Suprapubic skin (tissue), 3 donors: Measurements from ENCODE around the gene LAMTOR4.

Source experiments
- EP300 ChIP-seq: sonication (generic); formaldehyde crosslinking; IDR thresholded peaks from one replicate; pipeline ENCODE4 v1.6.1; 2017; ENCODE audit warnings: antibody characterized with exemption
- POLR2A ChIP-seq, 2 donors: fragments of 450-650 bp; IDR thresholded peaks; one replicate each; pipeline ENCODE4 v1.6.1; 2017; ENCODE audit warnings: antibody characterized with exemption in 2 of 2, mild to moderate bottlenecking in 2 of 2, moderate library complexity in 2 of 2
- TF ChIP-seq, protein P1 (sequence below), 2 donors: fragments of 200-600 bp in 1 of 2; fragments of 450-650 bp in 1 of 2; sonication (generic) in 1 of 2; IDR thresholded peaks; one replicate each; pipeline ENCODE4 v1.5.1; 2016 to 2019; ENCODE audit warnings: antibody characterized with exemption in 2 of 2, mild to moderate bottlenecking in 1 of 2, moderate library complexity in 1 of 2

DNA sequence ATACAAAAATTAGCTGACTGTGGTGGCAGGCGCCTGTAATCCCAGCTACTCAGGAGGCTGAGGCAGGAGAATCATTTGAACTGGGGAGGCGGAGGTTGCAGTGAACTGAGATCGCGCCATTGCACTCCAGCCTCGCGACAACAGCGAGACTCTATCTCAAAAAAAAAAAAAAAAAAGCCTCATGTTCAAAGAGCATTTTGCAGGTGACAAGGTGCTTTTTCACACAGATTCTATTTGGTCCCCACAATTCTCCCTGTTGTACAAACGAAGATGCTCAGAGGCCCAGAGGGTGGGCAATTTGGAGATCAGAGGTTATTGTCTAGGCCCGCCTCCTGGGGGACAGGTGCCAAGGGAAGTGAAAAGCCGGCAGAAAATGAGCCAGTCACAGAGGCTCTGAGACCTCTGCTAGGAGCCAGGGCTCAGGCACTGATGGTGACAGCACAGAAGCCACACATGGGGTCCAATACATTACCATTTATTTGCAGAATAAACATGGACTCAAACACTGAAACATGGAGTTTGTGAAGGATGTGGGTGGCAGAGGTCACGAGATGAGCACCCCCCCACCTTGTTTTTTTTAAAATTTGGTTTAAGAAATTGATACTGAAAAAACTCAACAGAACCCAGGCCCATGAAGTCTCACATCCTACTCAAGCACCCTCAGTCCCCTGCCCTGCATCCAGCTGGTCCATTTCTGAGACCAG lies 20.6 kb downstream of the LAMTOR4 start:
- TF ChIP-seq, protein P1, sequence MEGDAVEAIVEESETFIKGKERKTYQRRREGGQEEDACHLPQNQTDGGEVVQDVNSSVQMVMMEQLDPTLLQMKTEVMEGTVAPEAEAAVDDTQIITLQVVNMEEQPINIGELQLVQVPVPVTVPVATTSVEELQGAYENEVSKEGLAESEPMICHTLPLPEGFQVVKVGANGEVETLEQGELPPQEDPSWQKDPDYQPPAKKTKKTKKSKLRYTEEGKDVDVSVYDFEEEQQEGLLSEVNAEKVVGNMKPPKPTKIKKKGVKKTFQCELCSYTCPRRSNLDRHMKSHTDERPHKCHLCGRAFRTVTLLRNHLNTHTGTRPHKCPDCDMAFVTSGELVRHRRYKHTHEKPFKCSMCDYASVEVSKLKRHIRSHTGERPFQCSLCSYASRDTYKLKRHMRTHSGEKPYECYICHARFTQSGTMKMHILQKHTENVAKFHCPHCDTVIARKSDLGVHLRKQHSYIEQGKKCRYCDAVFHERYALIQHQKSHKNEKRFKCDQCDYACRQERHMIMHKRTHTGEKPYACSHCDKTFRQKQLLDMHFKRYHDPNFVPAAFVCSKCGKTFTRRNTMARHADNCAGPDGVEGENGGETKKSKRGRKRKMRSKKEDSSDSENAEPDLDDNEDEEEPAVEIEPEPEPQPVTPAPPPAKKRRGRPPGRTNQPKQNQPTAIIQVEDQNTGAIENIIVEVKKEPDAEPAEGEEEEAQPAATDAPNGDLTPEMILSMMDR (IDR thresholded peaks at IDR 0.05) = no peak
- TF ChIP-seq POLR2A (IDR thresholded peaks at IDR 0.05) (no peak), EP300 (no peak)
